Measurements from ENCODE around the gene PROCA1.

DNA sequence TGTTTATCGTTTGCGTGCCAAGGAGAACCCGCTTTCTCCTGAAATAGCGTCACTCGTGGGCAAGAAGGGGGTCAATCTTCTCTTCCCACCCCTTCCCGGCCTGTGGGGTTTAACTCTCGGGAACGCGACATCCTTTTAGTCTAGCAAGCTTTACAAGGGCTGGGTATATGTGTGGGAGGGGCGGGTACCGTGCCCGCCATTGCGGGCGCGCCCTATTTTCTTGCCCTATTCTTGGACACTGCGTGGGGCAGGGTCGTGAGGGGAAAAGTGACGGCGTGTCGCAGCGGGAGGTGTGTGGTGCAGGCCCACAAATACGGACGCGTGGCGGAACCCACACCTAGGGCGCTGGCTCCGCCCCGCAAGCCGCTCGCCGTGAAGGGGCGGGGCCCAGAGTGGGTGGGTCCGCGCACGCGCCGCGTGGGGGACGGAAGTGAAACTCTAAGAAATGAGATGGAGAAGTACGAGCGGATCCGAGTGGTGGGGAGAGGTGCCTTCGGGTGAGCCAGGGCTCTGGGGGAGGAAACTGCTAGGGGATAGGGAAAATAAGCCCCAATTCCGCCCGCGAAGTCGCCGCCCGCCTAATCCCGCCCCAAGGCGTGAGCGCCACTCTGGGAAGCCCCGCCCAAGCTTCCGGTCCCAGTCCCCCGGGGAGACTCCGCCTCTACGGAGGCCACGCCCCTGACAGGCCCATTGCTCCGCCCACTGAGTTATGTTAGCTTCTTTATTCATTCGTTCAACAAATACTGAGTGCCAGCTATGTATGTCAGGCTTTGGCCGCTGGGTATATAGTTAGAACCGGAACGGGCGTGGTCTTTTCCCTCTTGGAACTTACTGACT, 16.9 kb upstream of the PROCA1 start, which contains the start of gene NEK8:
- TF ChIP-seq CTCF (IDR thresholded peaks at IDR 0.05) (no peak), TCF7L2 (IDR thresholded peaks at IDR 0.05; ENCODE audit: low read depth, low read length) (no peak), REST (IDR thresholded peaks at IDR 0.05; ENCODE audit: insufficient read depth in 1 of 2, low read depth in 2 of 2, low read length in 1 of 2) (no peak), POLR2AphosphoS5 (IDR thresholded peaks at IDR 0.05; ENCODE audit: low read depth, low read length) (no peak; the same call in 1 of the 2 replicates)
